Fibroblast of lung (primary cell): ENCODE measurements around the gene CD5L.

Source experiments
- EZH2 ChIP-seq: IDR thresholded peaks from 2 replicates; pipeline ENCODE4 v1.5.1; 2012; ENCODE audit warnings: low read length, control low read depth, mild to moderate bottlenecking; ENCODE audit errors: missing control alignments
- TF ChIP-seq, protein P1 (sequence below), 2 donors: IDR thresholded peaks in 1 of 2; conservative IDR thresholded peaks in 1 of 2; 1 replicate in 1 of 2; 2 replicates in 1 of 2; pipeline ENCODE4 v1.5.1; 2011 to 2012; ENCODE audit warnings: low read length in 2 of 2, control low read depth in 1 of 2, inconsistent platforms in 1 of 2, low read depth in 1 of 2, mild to moderate bottlenecking in 1 of 2

DNA sequence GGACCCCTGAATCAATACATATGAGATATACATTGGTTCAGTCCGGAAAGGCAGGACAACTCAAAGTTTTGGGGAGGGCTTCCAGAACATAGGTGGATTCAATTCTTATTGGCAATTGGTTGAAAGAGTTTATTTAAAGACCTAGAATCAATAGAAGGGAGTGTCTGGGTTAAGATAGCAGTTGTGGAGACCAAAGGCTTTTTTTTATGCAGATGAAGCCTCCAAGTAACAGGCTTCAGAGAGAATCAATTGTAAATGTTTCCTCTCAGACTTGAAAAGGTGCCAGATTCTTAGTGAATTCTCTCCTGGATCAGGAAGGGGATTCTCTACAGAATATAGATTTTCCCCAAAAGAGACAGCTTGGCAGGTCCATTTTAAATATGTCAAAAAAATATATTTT lies 27.0 kb upstream of the CD5L start:
- TF ChIP-seq, protein P1, sequence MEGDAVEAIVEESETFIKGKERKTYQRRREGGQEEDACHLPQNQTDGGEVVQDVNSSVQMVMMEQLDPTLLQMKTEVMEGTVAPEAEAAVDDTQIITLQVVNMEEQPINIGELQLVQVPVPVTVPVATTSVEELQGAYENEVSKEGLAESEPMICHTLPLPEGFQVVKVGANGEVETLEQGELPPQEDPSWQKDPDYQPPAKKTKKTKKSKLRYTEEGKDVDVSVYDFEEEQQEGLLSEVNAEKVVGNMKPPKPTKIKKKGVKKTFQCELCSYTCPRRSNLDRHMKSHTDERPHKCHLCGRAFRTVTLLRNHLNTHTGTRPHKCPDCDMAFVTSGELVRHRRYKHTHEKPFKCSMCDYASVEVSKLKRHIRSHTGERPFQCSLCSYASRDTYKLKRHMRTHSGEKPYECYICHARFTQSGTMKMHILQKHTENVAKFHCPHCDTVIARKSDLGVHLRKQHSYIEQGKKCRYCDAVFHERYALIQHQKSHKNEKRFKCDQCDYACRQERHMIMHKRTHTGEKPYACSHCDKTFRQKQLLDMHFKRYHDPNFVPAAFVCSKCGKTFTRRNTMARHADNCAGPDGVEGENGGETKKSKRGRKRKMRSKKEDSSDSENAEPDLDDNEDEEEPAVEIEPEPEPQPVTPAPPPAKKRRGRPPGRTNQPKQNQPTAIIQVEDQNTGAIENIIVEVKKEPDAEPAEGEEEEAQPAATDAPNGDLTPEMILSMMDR (conservative IDR thresholded peaks at IDR 0.05 in 1 of 2, IDR thresholded peaks at IDR 0.05 in 1 of 2; ENCODE audit: low read depth in 1 of 2, low read length in 2 of 2), result no peak
- TF ChIP-seq EZH2, result no peak
